Measurements from ENCODE around the gene VEZT. TPM values are rescaled to one million over a fixed set of nuclear protein-coding genes. Genes with fewer than 3 reads are reported as not detected.
A peak's percentile ranks its signal among the peaks of the same experiment; 100 is the strongest.
"Not testable (repeated sequence)": the region's sequence is repeated elsewhere in the genome, so short reads cannot be mapped to it uniquely, and the experiment has no call there.

Gene VEZT
- total RNA-seq, 1 donor from 2014 or later = 77.4 TPM

DNA sequence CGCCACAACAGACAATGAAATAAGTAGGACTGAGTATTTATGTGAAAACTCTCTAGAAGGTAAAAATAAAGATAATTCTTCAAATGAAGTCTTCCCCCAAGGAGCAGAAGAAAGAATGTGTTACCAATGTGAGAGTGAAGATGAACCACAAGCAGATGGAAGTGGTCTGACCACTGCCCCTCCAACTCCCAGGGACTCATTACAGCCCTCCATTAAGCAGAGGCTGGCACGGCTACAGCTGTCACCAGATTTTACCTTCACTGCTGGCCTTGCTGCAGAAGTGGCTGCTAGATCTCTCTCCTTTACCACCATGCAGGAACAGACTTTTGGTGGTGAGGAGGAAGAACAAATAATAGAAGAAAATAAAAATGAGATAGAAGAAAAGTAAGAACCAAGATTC, 82.7 kb downstream of the VEZT start:
- intact Hi-C loops (cut with DNase I) = no loop called here
- no peak for DNase-seq (ENCODE audit: low spot score)

DNA sequence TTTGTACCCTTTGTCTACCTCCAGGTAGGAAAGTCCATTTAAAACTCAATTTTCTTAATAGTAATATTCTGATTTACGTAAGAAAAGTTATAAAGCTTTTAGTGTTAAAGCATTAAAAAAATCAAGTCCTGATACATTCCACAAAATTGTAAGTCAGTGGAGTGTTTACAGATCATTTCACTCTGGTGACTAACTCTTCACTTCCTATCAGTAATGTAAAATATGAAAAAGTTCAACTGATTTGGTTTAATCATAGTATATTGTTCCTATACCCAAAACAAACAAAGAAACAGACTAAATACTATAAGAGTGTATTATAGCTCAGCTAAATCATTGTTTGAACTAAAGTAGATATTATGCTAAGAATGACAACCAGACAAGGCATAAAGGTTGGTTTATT, 85.9 kb downstream of the VEZT start:
- no peak for DNase-seq (ENCODE audit: low spot score)
- intact Hi-C loops (cut with DNase I) = no loop called here

- intact Hi-C loops (cut with DNase I) = no loop called here
- DNase-seq (ENCODE audit: low spot score) = no peak
Measured at GRCh38 chr12:95304673-95305198, 87.1 kb downstream of the VEZT start.

DNA sequence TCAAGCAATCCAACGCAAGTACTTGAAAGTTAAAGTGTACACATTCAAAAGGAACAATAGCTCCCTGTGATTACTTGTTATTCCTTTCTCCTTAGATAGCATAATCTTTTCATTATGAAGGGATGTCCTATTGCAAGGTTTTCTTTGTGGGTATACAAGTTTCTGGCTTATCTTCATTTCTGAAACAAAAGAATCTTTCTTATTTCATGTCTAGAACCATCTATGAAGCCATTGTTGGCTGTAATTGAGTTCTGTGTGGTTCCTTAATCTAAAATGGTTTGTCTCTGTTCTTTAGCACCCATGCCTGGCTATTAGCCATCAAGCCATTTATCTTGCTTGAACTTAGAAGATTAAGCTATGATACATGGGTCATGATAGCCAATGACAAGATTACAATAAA, 95.0 kb downstream of the VEZT start:
- DNase-seq (ENCODE audit: low spot score) = no peak
- intact Hi-C loops (cut with DNase I) = no loop called here

- intact Hi-C loops (cut with DNase I); DNase-seq (ENCODE audit: low spot score): not testable (repeated sequence)
Measured at GRCh38 chr12:95314756-95315155, 97.1 kb downstream of the VEZT start.

DNA sequence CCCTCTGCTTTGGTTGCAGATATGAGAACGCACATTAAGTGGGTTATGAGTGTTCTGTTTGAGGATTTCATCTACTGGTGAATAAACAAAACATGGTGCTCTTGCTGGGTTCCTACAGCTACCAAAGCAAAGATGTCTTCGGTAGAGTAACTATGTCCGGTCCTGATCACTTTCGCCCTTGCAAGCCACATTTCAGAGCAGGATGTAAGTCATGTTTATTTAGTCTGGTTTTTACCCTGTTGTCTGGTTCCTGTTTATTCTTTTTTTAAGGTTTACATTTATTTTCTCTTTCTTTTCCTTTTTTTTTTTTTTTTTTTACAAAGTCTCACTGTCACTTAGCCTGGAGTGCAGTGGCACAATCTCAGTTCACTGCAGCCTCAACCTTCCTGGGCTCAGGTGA, 99.2 kb downstream of the VEZT start:
- intact Hi-C loops (cut with DNase I) = no loop called here

DNA sequence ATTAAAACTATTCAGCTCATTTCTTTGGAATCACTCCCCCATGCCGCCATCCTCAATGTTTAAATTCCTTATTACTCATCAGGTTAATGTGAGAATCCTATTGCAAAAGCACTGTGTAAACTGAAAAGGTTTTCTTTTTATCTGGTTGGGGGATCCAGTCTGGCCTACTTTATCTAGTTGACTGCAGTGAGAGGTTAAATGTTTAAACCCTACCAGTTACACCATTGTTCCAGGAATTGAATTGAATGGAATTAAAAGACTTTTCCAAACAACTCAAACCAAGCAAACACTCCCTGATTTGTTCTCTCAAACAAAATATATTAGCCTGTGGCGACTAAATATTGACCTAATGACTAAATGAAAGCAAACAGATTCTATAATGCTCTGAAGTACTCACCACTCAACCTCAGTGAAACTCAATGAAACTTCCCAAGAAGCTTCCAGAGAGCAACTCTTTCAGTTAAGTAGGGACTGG, 100.5 kb downstream of the VEZT start:
- no peak for DNase-seq (ENCODE audit: low spot score)

More for the DNA sequence above, 99.2 kb downstream of the VEZT start:
- DNase-seq (ENCODE audit: low spot score) = no peak

DNA sequence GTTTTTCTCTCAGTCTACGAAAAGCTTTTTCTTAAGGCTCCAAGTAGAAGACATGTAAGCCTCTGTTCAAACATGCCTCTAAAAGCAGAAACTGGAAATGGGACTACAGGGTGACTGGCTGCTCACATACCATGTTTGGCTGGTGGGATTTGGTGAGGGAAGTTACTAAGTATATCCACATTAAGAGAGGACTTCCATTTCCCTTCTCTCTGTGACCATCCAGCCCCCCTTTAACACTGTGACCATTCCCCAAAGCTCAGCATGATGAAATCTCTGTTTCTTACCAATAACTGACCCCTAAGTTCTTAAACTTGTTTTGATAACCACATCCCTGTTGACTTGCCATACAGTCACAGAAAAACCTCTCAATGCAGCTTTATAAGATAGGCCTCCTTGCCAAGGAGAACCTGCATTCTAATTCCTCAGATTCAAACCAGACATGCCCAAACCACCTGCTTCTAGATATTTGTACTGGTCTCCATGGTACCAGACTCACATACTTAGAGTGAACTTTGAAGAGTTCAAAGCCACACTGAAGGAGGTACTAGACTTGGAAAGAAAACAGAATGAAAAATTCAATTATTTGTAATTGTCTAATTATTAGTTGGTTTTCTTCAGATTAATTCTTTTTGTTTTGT, 102.2 kb downstream of the VEZT start:
- DNase-seq (ENCODE audit: low spot score) = no peak
- intact Hi-C loops (cut with DNase I) = no loop called here

More for the DNA sequence above, 100.5 kb downstream of the VEZT start:
- intact Hi-C loops (cut with DNase I) = no loop called here

DNA sequence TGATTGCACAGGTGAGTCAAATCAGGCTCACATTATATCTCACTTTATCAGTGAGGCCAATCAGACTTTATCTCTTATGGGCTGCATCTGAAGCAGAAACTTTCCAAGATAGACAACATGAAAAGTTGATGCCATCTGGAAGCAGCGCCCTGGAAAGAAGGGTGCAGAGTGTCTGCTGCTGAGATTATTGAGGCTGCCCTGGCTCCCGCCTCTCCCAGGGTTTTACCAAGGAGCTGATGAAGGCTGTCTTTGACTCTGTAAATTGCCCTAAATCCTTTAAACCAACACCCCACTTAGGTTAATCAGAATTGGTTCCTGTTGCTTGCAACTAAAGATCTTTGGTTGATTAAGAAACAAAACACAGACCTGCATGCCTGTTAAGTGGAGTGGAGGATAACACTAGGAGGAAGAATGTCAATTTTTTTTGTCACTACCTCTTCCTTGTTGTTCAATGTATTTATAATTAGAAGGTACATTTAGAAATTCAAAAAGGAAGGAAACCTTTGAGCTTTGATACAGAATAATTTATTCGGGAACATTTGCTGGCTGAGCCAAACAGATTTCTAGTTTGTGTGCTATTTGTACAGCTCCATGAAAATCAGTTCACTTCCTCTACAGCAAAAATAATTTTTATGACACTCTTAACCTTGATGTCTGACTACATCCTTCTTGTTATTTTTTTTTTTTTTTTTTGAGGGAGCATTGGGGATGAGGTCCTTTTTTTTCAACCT, 104.1 kb downstream of the VEZT start:
- intact Hi-C loops (cut with DNase I) = no loop called here
- no peak for DNase-seq (ENCODE audit: low spot score)

DNA sequence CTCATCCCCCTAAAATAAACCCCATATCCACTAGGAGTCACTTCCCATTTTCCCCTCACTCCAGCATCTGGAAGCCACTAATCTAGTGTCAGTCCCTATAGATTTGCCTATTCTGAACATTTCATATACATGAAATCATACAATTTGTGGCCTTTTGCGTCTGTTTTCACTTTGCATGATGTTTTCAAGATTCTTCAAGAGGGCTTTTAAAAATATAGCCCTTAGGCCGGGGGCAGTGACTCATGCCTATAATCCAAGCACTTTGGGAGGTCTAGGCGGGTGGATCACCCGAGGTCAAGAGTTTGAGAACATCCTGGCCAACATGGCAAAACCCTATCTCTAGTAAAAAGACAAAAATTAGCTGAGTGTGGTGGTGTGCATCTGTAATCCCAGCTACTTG, 104.7 kb downstream of the VEZT start:
- no peak for DNase-seq (ENCODE audit: low spot score)
- intact Hi-C loops (cut with DNase I) = no loop called here

GRCh38 chr12:95323212-95323611, 105.6 kb downstream of the VEZT start:
- intact Hi-C loops (cut with DNase I) = no loop called here
- DNase-seq (ENCODE audit: low spot score) = no peak

GRCh38 chr12:95324246-95324645, 106.6 kb downstream of the VEZT start:
- DNase-seq (ENCODE audit: low spot score); intact Hi-C loops (cut with DNase I): not testable (repeated sequence)

- intact Hi-C loops (cut with DNase I) = no loop called here
- DNase-seq (ENCODE audit: low spot score) = no peak
Measured at GRCh38 chr12:95325501-95325900, 107.9 kb downstream of the VEZT start.

GRCh38 chr12:95326445-95326844, 108.8 kb downstream of the VEZT start:
- DNase-seq (ENCODE audit: low spot score) = no peak
- intact Hi-C loops (cut with DNase I) = no loop called here

DNA sequence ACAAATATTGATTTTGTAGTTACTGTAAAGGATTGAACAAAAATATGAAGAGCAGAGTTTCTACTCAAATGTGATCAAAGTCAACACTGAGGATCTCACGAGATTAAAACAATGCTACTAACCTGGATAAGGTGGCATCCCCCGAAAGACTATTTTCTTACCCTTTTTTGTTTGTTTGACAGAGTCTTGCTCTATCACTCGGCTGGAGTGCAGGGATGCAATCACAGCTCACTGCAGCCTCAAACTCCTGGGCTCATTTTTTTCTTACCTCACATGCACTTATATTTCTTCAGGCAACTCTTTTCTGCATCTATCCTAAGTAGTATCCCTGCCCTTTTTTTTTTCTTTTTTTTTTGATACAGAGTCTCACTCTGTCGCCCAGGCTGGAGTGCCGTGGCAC, 109.2 kb downstream of the VEZT start:
- no peak for DNase-seq (ENCODE audit: low spot score)
- intact Hi-C loops (cut with DNase I) = no loop called here

- intact Hi-C loops (cut with DNase I) = no loop called here
- no peak for DNase-seq (ENCODE audit: low spot score)
Measured at GRCh38 chr12:95328708-95329107, 111.1 kb downstream of the VEZT start.

- intact Hi-C loops (cut with DNase I) = loop anchor here (1.0 to 5.0 kb wide), 4 partner anchors 119 to 1189 kb away; partner anchors contain the start of genes FGD6, METAP2, PLXNC1 and VEZT
- no peak for DNase-seq (ENCODE audit: low spot score)
Measured at GRCh38 chr12:95335948-95336347, 118.3 kb downstream of the VEZT start.

DNA sequence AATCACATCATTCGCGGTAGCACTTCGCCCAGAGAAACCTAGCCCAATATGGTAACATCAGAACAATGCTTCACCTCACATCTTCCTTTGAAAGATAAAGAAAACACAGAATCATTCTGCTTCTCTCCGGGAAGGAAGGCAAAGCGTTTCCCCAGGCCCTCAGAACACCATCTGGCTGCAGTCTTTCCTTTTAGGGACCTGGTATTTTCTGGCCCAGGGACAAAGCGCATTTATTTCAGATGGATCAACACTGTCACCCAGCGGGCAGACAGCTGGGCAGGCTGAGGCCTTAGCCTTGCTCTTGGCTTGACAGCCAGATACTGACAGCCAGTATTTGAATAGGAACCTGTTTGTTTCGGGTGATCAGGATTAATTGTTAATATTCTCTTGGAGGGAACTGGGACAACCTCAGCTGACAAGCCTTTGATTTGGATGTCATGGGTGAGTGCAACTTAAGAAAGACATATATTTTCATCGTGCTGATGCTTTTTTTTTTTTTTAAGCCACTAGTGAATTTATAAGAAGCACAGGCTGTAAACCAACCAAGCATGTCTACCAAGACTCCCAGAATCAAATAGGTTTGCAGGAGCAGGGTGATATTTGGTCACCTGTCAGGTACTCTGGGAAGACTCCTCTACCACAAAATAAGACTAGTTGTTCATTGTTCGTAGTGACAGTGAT, 118.9 kb downstream of the VEZT start:
- DNase-seq (ENCODE audit: low spot score) = peak; percentile 83
- intact Hi-C loops (cut with DNase I) = loop anchor here (1.0 to 5.0 kb wide), 3 partner anchors 136 to 1189 kb away; partner anchors contain the start of genes METAP2 and PLXNC1

DNA sequence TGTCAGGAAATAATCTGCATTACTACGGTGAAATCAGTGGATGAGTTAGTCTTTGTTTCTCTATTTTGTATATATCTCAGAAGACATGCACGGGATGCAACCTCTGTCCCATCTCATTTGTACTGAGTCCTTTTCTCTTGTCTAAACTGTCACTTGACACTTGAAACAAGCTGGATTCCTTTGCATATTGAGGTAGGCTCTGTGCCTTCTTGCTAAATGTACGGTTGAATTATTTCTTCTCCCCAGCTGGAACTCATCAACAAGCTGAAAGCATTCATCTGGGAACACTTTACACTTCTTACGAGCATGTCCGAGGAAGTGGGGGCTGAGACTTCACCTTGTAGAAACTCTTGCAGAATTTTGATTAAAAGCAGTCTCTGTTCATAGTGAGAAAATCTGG, 119.5 kb downstream of the VEZT start:
- no peak for DNase-seq (ENCODE audit: low spot score)
- intact Hi-C loops (cut with DNase I) = loop anchor here (5.0 kb wide), 2 partner anchors 135 to 1190 kb away; partner anchors contain the start of genes METAP2 and PLXNC1

Data from cardiac septum (tissue), 1 donor.